ENCODE measurements around the gene PPP1R1A.
A peak's percentile ranks its signal among the peaks of the same experiment; 100 is the strongest.

PPP1R1A gene

GRCh38 chr12:54588110-54588889 is at the start of gene PPP1R1A:
Gene PPP1R1A (minus strand): TSS chr12:54588659. CDS start chr12:54588488, 171 bp downstream.
- H3K27me3 ChIP-seq (ENCODE audit: control insufficient read depth in 1 of 2, insufficient read depth in 2 of 2, low read length in 2 of 2), result no peaks in the 10 kb centered on the region
- no peaks in the 10 kb centered on the region for H3K36me3 ChIP-seq (ENCODE audit: insufficient read depth, low read length)
- peak within 1 kb of the TSS; percentile 84 for H3K9ac ChIP-seq (ENCODE audit: low read length)
- H3K4me1 ChIP-seq (ENCODE audit: insufficient read depth, low read length), result peaks cover 58% of the 10 kb centered on the region
- no peaks in the 10 kb centered on the region for H3K9me3 ChIP-seq (ENCODE audit: low read length)
- H3K4me3 ChIP-seq (ENCODE audit: low read depth in 1 of 2, low read length in 2 of 2), result peak within 1 kb of the TSS; percentile 72 to 78
- peak within 1 kb of the TSS; percentile 35 for H3K27ac ChIP-seq (ENCODE audit: low read depth, low read length)

- no peaks in the 10 kb centered on the region for H3K9me3 ChIP-seq (ENCODE audit: low read length)
- no peaks in the 10 kb centered on the region for H3K27me3 ChIP-seq (ENCODE audit: control insufficient read depth in 1 of 2, insufficient read depth in 2 of 2, low read length in 2 of 2)
- no peak within 1 kb of the TSS for H3K27ac ChIP-seq (ENCODE audit: low read depth, low read length)
- H3K4me1 ChIP-seq (ENCODE audit: insufficient read depth, low read length), result no peaks in the 10 kb centered on the region
- no peaks in the 10 kb centered on the region for H3K36me3 ChIP-seq (ENCODE audit: insufficient read depth, low read length)
- H3K4me3 ChIP-seq (ENCODE audit: low read depth in 1 of 2, low read length in 2 of 2), result no peak within 1 kb of the TSS
- no peak within 1 kb of the TSS for H3K9ac ChIP-seq (ENCODE audit: low read length)
Measured at GRCh38 chr12:54634795-54635194, 46.3 kb upstream of the PPP1R1A start, which contains the start of gene LACRT. Gene LACRT (minus strand): TSS chr12:54634895. CDS start chr12:54634841, 54 bp downstream.

GRCh38 chr12:54631988-54632728 is 43.7 kb upstream of the PPP1R1A start:
- no peaks in the 10 kb centered on the region for H3K36me3 ChIP-seq (ENCODE audit: insufficient read depth, low read length)
- no peak overlapping the region for H3K9ac ChIP-seq (ENCODE audit: low read length)
- no peak overlapping the region for H3K27ac ChIP-seq (ENCODE audit: low read depth, low read length)
- no peaks in the 10 kb centered on the region for H3K4me1 ChIP-seq (ENCODE audit: insufficient read depth, low read length)
- no peaks in the 10 kb centered on the region for H3K9me3 ChIP-seq (ENCODE audit: low read length)
- no peak overlapping the region for H3K4me3 ChIP-seq (ENCODE audit: low read depth in 1 of 2, low read length in 2 of 2)
- H3K27me3 ChIP-seq (ENCODE audit: control insufficient read depth in 1 of 2, insufficient read depth in 2 of 2, low read length in 2 of 2), result no peaks in the 10 kb centered on the region

- Histone ChIP-seq H3K4me3 (ENCODE audit: low read depth in 1 of 2, low read length in 2 of 2) (no peak overlapping the region), H3K27ac (ENCODE audit: low read depth, low read length) (no peak overlapping the region), H3K9ac (ENCODE audit: low read length) (no peak overlapping the region), H3K36me3 (ENCODE audit: insufficient read depth, low read length) (no peaks in the 10 kb centered on the region), H3K4me1 (ENCODE audit: insufficient read depth, low read length) (no peaks in the 10 kb centered on the region), H3K27me3 (ENCODE audit: control insufficient read depth in 1 of 2, insufficient read depth in 2 of 2, low read length in 2 of 2) (no peaks in the 10 kb centered on the region), H3K9me3 (ENCODE audit: low read length) (no peaks in the 10 kb centered on the region)
Measured at GRCh38 chr12:54631551-54631950, 43.1 kb upstream of the PPP1R1A start.

GRCh38 chr12:54629925-54630324 is 41.5 kb upstream of the PPP1R1A start:
- H3K4me1 ChIP-seq (ENCODE audit: insufficient read depth, low read length), result no peaks in the 10 kb centered on the region
- no peaks in the 10 kb centered on the region for H3K36me3 ChIP-seq (ENCODE audit: insufficient read depth, low read length)
- no peaks in the 10 kb centered on the region for H3K9me3 ChIP-seq (ENCODE audit: low read length)
- H3K4me3 ChIP-seq (ENCODE audit: low read depth in 1 of 2, low read length in 2 of 2), result no peak overlapping the region
- no peaks in the 10 kb centered on the region for H3K27me3 ChIP-seq (ENCODE audit: control insufficient read depth in 1 of 2, insufficient read depth in 2 of 2, low read length in 2 of 2)
- H3K27ac ChIP-seq (ENCODE audit: low read depth, low read length), result no peak overlapping the region
- H3K9ac ChIP-seq (ENCODE audit: low read length), result no peak overlapping the region

- Histone ChIP-seq H3K9ac (ENCODE audit: low read length) (no peak overlapping the region), H3K27me3 (ENCODE audit: control insufficient read depth in 1 of 2, insufficient read depth in 2 of 2, low read length in 2 of 2) (no peaks in the 10 kb centered on the region), H3K4me1 (ENCODE audit: insufficient read depth, low read length) (no peaks in the 10 kb centered on the region), H3K27ac (ENCODE audit: low read depth, low read length) (no peak overlapping the region), H3K9me3 (ENCODE audit: low read length) (no peaks in the 10 kb centered on the region), H3K36me3 (ENCODE audit: insufficient read depth, low read length) (no peaks in the 10 kb centered on the region), H3K4me3 (ENCODE audit: low read depth in 1 of 2, low read length in 2 of 2) (no peak overlapping the region)
Measured at GRCh38 chr12:54628186-54628846, 39.9 kb upstream of the PPP1R1A start.

- no peaks in the 10 kb centered on the region for H3K4me1 ChIP-seq (ENCODE audit: insufficient read depth, low read length)
- no peak overlapping the region for H3K9ac ChIP-seq (ENCODE audit: low read length)
- H3K27me3 ChIP-seq (ENCODE audit: control insufficient read depth in 1 of 2, insufficient read depth in 2 of 2, low read length in 2 of 2), result no peaks in the 10 kb centered on the region
- no peaks in the 10 kb centered on the region for H3K9me3 ChIP-seq (ENCODE audit: low read length)
- H3K4me3 ChIP-seq (ENCODE audit: low read depth in 1 of 2, low read length in 2 of 2), result no peak overlapping the region
- no peaks in the 10 kb centered on the region for H3K36me3 ChIP-seq (ENCODE audit: insufficient read depth, low read length)
- no peak overlapping the region for H3K27ac ChIP-seq (ENCODE audit: low read depth, low read length)
Measured at GRCh38 chr12:54627304-54627703, 38.8 kb upstream of the PPP1R1A start.

GRCh38 chr12:54625598-54625997 is 37.1 kb upstream of the PPP1R1A start:
- Histone ChIP-seq H3K27me3 (ENCODE audit: control insufficient read depth in 1 of 2, insufficient read depth in 2 of 2, low read length in 2 of 2) (no peaks in the 10 kb centered on the region), H3K4me3 (ENCODE audit: low read depth in 1 of 2, low read length in 2 of 2) (no peak overlapping the region), H3K4me1 (ENCODE audit: insufficient read depth, low read length) (no peaks in the 10 kb centered on the region), H3K9ac (ENCODE audit: low read length) (no peak overlapping the region), H3K27ac (ENCODE audit: low read depth, low read length) (no peak overlapping the region), H3K9me3 (ENCODE audit: low read length) (no peaks in the 10 kb centered on the region), H3K36me3 (ENCODE audit: insufficient read depth, low read length) (no peaks in the 10 kb centered on the region)

GRCh38 chr12:54624315-54625279 is 36.1 kb upstream of the PPP1R1A start:
- Histone ChIP-seq H3K4me1 (ENCODE audit: insufficient read depth, low read length) (no peaks in the 10 kb centered on the region), H3K36me3 (ENCODE audit: insufficient read depth, low read length) (no peaks in the 10 kb centered on the region), H3K9me3 (ENCODE audit: low read length) (no peaks in the 10 kb centered on the region), H3K9ac (ENCODE audit: low read length) (no peak overlapping the region), H3K4me3 (ENCODE audit: low read depth in 1 of 2, low read length in 2 of 2) (no peak overlapping the region), H3K27me3 (ENCODE audit: control insufficient read depth in 1 of 2, insufficient read depth in 2 of 2, low read length in 2 of 2) (no peaks in the 10 kb centered on the region), H3K27ac (ENCODE audit: low read depth, low read length) (no peak overlapping the region)

- Histone ChIP-seq H3K4me3 (ENCODE audit: low read depth in 1 of 2, low read length in 2 of 2) (no peak overlapping the region), H3K27ac (ENCODE audit: low read depth, low read length) (no peak overlapping the region), H3K9ac (ENCODE audit: low read length) (no peak overlapping the region), H3K9me3 (ENCODE audit: low read length) (no peaks in the 10 kb centered on the region), H3K36me3 (ENCODE audit: insufficient read depth, low read length) (no peaks in the 10 kb centered on the region), H3K27me3 (ENCODE audit: control insufficient read depth in 1 of 2, insufficient read depth in 2 of 2, low read length in 2 of 2) (no peaks in the 10 kb centered on the region), H3K4me1 (ENCODE audit: insufficient read depth, low read length) (no peaks in the 10 kb centered on the region)
Measured at GRCh38 chr12:54622463-54623183, 34.2 kb upstream of the PPP1R1A start.
